HG02763 (cell line): ENCODE results near the gene PTPRJ.
A peak's percentile ranks its signal among the peaks of the same experiment; 100 is the strongest.
"Not testable (repeated sequence)": the region's sequence is repeated elsewhere in the genome, so short reads cannot be mapped to it uniquely, and the experiment has no call there.

ENCODE experiments used
- ATAC-seq: cut with Tn5 transposase; IDR thresholded peaks from one replicate; pipeline ENCODE4 v1.9.1; 2021; ENCODE audit warnings: mild to moderate bottlenecking, moderate library complexity; ENCODE audit not compliant: unreplicated experiment

PTPRJ gene

GRCh38 chr11:47980088-47980906 lies at the start of gene PTPRJ:
Gene PTPRJ (plus strand): TSS chr11:47980559. CDS start chr11:47980913, 354 bp downstream.
- ATAC-seq = peak; percentile 58

- no peak for ATAC-seq
These were observed 47.8 kb upstream of the PTPRJ start for GRCh38 chr11:47932544-47932943.

- ATAC-seq = not testable (repeated sequence)
These were observed 46.6 kb upstream of the PTPRJ start for GRCh38 chr11:47933797-47934196.

GRCh38 chr11:47938791-47939560 lies 41.4 kb upstream of the PTPRJ start:
- no peak for ATAC-seq

GRCh38 chr11:47940904-47941649 lies 39.3 kb upstream of the PTPRJ start:
- no peak for ATAC-seq

- ATAC-seq = no peak
These were observed 38.3 kb upstream of the PTPRJ start for GRCh38 chr11:47941907-47942558.

GRCh38 chr11:47943721-47944586 lies 36.4 kb upstream of the PTPRJ start:
- ATAC-seq = no peak

- no peak for ATAC-seq
These were observed 35.7 kb upstream of the PTPRJ start for GRCh38 chr11:47944632-47945031.

- no peak for ATAC-seq
These were observed 33.4 kb upstream of the PTPRJ start for GRCh38 chr11:47946682-47947559.

- ATAC-seq = no peak
These were observed 32.2 kb upstream of the PTPRJ start for GRCh38 chr11:47948137-47948536.

GRCh38 chr11:47949001-47949675 lies 31.2 kb upstream of the PTPRJ start:
- ATAC-seq = not testable (repeated sequence)

GRCh38 chr11:47950396-47950795 lies 30.0 kb upstream of the PTPRJ start:
- peak; percentile 44 for ATAC-seq

- ATAC-seq = not testable (repeated sequence)
These were observed 28.9 kb upstream of the PTPRJ start for GRCh38 chr11:47951504-47951903.

GRCh38 chr11:47955061-47955755 lies 25.2 kb upstream of the PTPRJ start:
- ATAC-seq = no peak

GRCh38 chr11:47960015-47960414 lies 20.3 kb upstream of the PTPRJ start:
- ATAC-seq = no peak

GRCh38 chr11:47961383-47961782 lies 19.0 kb upstream of the PTPRJ start:
- ATAC-seq = no peak

- ATAC-seq = no peak
These were observed 15.8 kb upstream of the PTPRJ start for GRCh38 chr11:47964546-47964945.
